HCT116 (cell line): ENCODE data around the gene SEC16B. TPM values are rescaled to one million over a fixed set of nuclear protein-coding genes. Genes with fewer than 3 reads are reported as not detected.

Source experiments
- ATAC-seq: fragments of 200-7000 bp; cut with Tn5 transposase; 2 replicates; pipeline ENCODE4 v1.9.1; 2020; ENCODE audit warnings: mild to moderate bottlenecking, moderate library complexity
- BruUV-seq: library from RNA; stranded (reverse); fragments of 400-500 nt; replicated peaks from 2 replicates; lab custom pipeline; 2021; lab: Mats Ljungman, UMichigan
- CTCF ChIA-PET: fragments of 300-600 bp; sonication (Branson Sonifier 250); formaldehyde crosslinking; loops from one replicate; lab custom pipeline; 2021; ENCODE audit warnings: antibody characterized with exemption; lab: Charles Lee
- POLR2A ChIA-PET: fragments of 300-600, 350-600 bp; sonication (Branson Sonifier 250); formaldehyde crosslinking; loops from one replicate; lab custom pipeline; 2021; ENCODE audit warnings: antibody characterized with exemption; lab: Charles Lee
- RAD21 ChIA-PET, 2 experiments: fragments of 300-600 bp; sonication (Branson Sonifier 250); formaldehyde crosslinking; loops; one replicate each; lab custom pipeline; 2023; ENCODE audit warnings: low total read pairs in 2 of 2; ENCODE audit not compliant: uncharacterized antibody in 2 of 2, unreplicated experiment in 2 of 2, low non-redundant PET in 1 of 2; lab: Charles Lee
- DNase-seq: peaks from one replicate; pipeline ENCODE4 v3.0.0-alpha.2; 2010; ENCODE audit warnings: low read depth, low spot score
- H2AFZ ChIP-seq: fragments of 200-600 bp; shearing (Covaris generic), sonication (generic); 2 replicates; pipeline ENCODE4 v1.6.1; 2017; ENCODE audit warnings: low read depth, mixed run types, mixed read lengths, antibody characterized with exemption, low read length; ENCODE audit not compliant: poor library complexity, severe bottlenecking
- H3K27ac ChIP-seq: 2 replicates; pipeline ENCODE4 v1.5.1; 2012; ENCODE audit warnings: low read depth, low read length
- H3K27me3 ChIP-seq: fragments of 200-600 bp; sonication (generic); 2 replicates; pipeline ENCODE4 v1.6.1; 2016; ENCODE audit warnings: mixed run types, low read length, mixed read lengths; ENCODE audit not compliant: insufficient read depth
- H3K36me3 ChIP-seq, 2 experiments: fragments of 200-500 bp in 1 of 2; fragments of 200-600 bp in 1 of 2; sonication (Bioruptor generic) in 1 of 2; sonication (generic) in 1 of 2; 2 replicates each; pipeline versions ENCODE4 v1.5.1 to v1.6.1; 2014 to 2016; ENCODE audit warnings: low read length in 2 of 2, inconsistent platforms in 1 of 2, mixed read lengths in 1 of 2, mixed run types in 1 of 2; ENCODE audit not compliant: insufficient read depth in 2 of 2, control insufficient read depth in 1 of 2
- H3K4me1 ChIP-seq, 2 experiments: fragments of 200-600 bp in 1 of 2; sonication (generic) in 1 of 2; 2 replicates each; pipeline versions ENCODE4 v1.5.1 to v1.6.1; 2012 to 2017; ENCODE audit warnings: low read length in 2 of 2, inconsistent platforms in 1 of 2, mild to moderate bottlenecking in 1 of 2, mixed read lengths in 1 of 2, mixed run types in 1 of 2, moderate library complexity in 1 of 2; ENCODE audit not compliant: insufficient read depth in 2 of 2, control insufficient read depth in 1 of 2
- H3K4me2 ChIP-seq: fragments of 200-600 bp; sonication (generic); 2 replicates; pipeline ENCODE4 v1.6.1; 2017; ENCODE audit warnings: mixed run types, low read length, mixed read lengths
- H3K4me3 ChIP-seq, 2 experiments: fragments of 200-600 bp in 1 of 2; sonication (generic) in 1 of 2; replicated peaks in 1 of 2; 2 replicates each; pipeline ENCODE4 v1.5.1; 2011 to 2016; ENCODE audit warnings: low read length in 2 of 2, control low read depth in 1 of 2, low read depth in 1 of 2, mild to moderate bottlenecking in 1 of 2, mixed read lengths in 1 of 2, mixed run types in 1 of 2
- H3K79me2 ChIP-seq: fragments of 200-600 bp; sonication (generic); 2 replicates; pipeline ENCODE4 v1.6.1; 2017; ENCODE audit warnings: mild to moderate bottlenecking, mixed run types, low read length, moderate library complexity, mixed read lengths; ENCODE audit not compliant: insufficient read depth
- H3K9ac ChIP-seq: fragments of 200-600 bp; sonication (generic); 2 replicates; pipeline ENCODE4 v1.6.1; 2016; ENCODE audit warnings: low read length, mixed read lengths
- H3K9me2 ChIP-seq: fragments of 200-600 bp; sonication (generic), shearing (Covaris generic); 2 replicates; pipeline ENCODE4 v1.6.1; 2017; ENCODE audit warnings: mixed run types, mild to moderate bottlenecking, moderate library complexity; ENCODE audit not compliant: insufficient read depth
- H3K9me3 ChIP-seq, 2 experiments: fragments of 200-500 bp in 1 of 2; fragments of 200-600 bp in 1 of 2; sonication (Bioruptor generic) in 1 of 2; sonication (generic) in 1 of 2; 2 replicates each; pipeline ENCODE4 v1.6.1; 2014 to 2017; ENCODE audit warnings: low read length in 2 of 2, mixed read lengths in 2 of 2, inconsistent platforms in 1 of 2, low read depth in 1 of 2, mild to moderate bottlenecking in 1 of 2, mixed run types in 1 of 2, moderate library complexity in 1 of 2; ENCODE audit not compliant: control insufficient read depth in 1 of 2, insufficient read depth in 1 of 2
- H4K20me1 ChIP-seq: fragments of 200-600 bp; sonication (generic), shearing (Covaris generic); 2 replicates; pipeline ENCODE4 v1.6.1; 2017; ENCODE audit warnings: mixed run types, mild to moderate bottlenecking, moderate library complexity; ENCODE audit not compliant: insufficient read depth
- CEBPB ChIP-seq: IDR thresholded peaks from 2 replicates; pipeline ENCODE4 v1.6.1; 2012; ENCODE audit warnings: low read depth
- EGR1 ChIP-seq: IDR thresholded peaks from 2 replicates; pipeline ENCODE4 v1.6.1; 2012; ENCODE audit warnings: low read depth
- ELF1 ChIP-seq: IDR thresholded peaks from 2 replicates; pipeline ENCODE4 v1.6.1; 2012; ENCODE audit warnings: low read depth, borderline replicate concordance
- EZH2 ChIP-seq: fragments of 200-600 bp; sonication (generic); IDR thresholded peaks from 2 replicates; pipeline ENCODE4 v1.6.1; 2017; ENCODE audit warnings: antibody characterized with exemption, mixed run types
- EZH2phosphoT487 ChIP-seq: fragments of 200-600 bp; IDR thresholded peaks from 2 replicates; pipeline ENCODE4 v1.6.1; 2018; ENCODE audit warnings: antibody characterized with exemption, borderline replicate concordance
- FOSL1 ChIP-seq: IDR thresholded peaks from 2 replicates; pipeline ENCODE4 v1.6.1; 2012; ENCODE audit warnings: low read depth
- JUND ChIP-seq: IDR thresholded peaks from 2 replicates; pipeline ENCODE4 v1.6.1; 2012
- MAX ChIP-seq: IDR thresholded peaks from 2 replicates; pipeline ENCODE4 v1.6.1; 2012
- POLR2AphosphoS5 ChIP-seq: IDR thresholded peaks from 2 replicates; pipeline ENCODE4 v1.6.1; 2011; ENCODE audit warnings: mild to moderate bottlenecking, low read depth, low read length, moderate library complexity
- RAD21 ChIP-seq: IDR thresholded peaks from 2 replicates; pipeline ENCODE4 v1.6.1; 2012; ENCODE audit warnings: low read depth, mild to moderate bottlenecking
- SP1 ChIP-seq: IDR thresholded peaks from 2 replicates; pipeline ENCODE4 v1.6.1; 2012; ENCODE audit warnings: low read depth
- YY1 ChIP-seq: IDR thresholded peaks from 2 replicates; pipeline ENCODE4 v1.6.1; 2011; ENCODE audit warnings: low read length, low read depth, moderate library complexity, mild to moderate bottlenecking; ENCODE audit not compliant: insufficient replicate concordance; ENCODE audit errors: extremely low read depth
- ZFX ChIP-seq: fragments of 450-650 bp; IDR thresholded peaks from 2 replicates; pipeline ENCODE4 v1.6.1; 2017
- ZNF274 ChIP-seq: fragments of 200-500 bp; sonication (Bioruptor generic); IDR thresholded peaks from 2 replicates; pipeline ENCODE4 v1.6.1; 2014; ENCODE audit warnings: mild to moderate bottlenecking, low read depth, low read length, inconsistent platforms
- intact Hi-C: fragments of 100-400 bp; cut with micrococcal nuclease; formaldehyde crosslinking; loops from 2 replicates; pipeline ENCODE4 v1.10.0; 2022
- total RNA-seq: library from RNA; stranded (reverse); gene quantifications from one replicate; pipeline ENCODE4 v1.2.1, GENCODE V29; 2021; ENCODE audit not compliant: unreplicated experiment
- TF ChIP-seq, protein P1 (sequence below): IDR thresholded peaks from 2 replicates; pipeline ENCODE4 v1.6.1; 2012; ENCODE audit warnings: low read depth
- TF ChIP-seq, protein P2 (sequence below): IDR thresholded peaks from 2 replicates; pipeline ENCODE4 v1.6.1; 2012
- TF ChIP-seq, protein P3 (sequence below): IDR thresholded peaks from 2 replicates; pipeline ENCODE4 v1.6.1; 2011; ENCODE audit warnings: mild to moderate bottlenecking, low read length, moderate library complexity; ENCODE audit not compliant: insufficient replicate concordance; ENCODE audit errors: extremely low read depth
- TF ChIP-seq, protein P4 (sequence below), 3 experiments: fragments of 200-600 bp in 1 of 3; sonication (generic) in 1 of 3; IDR thresholded peaks in 2 of 3; conservative IDR thresholded peaks in 1 of 3; 2 replicates each; pipeline ENCODE4 v1.5.1; 2012 to 2017; ENCODE audit warnings: low read depth in 2 of 3, low read length in 2 of 3, antibody characterized with exemption in 1 of 3, borderline replicate concordance in 1 of 3, control low read depth in 1 of 3, mild to moderate bottlenecking in 1 of 3, mixed read lengths in 1 of 3, mixed run types in 1 of 3, moderate library complexity in 1 of 3; ENCODE audit not compliant: insufficient read depth in 1 of 3

Gene SEC16B
- total RNA-seq, 1 experiment from 2014 or later = 1.2 TPM

- TF ChIP-seq ELF1 (no peak), ZNF274 (no peak), RAD21 (no peak), EGR1 (no peak)
- TF ChIP-seq, protein P1, sequence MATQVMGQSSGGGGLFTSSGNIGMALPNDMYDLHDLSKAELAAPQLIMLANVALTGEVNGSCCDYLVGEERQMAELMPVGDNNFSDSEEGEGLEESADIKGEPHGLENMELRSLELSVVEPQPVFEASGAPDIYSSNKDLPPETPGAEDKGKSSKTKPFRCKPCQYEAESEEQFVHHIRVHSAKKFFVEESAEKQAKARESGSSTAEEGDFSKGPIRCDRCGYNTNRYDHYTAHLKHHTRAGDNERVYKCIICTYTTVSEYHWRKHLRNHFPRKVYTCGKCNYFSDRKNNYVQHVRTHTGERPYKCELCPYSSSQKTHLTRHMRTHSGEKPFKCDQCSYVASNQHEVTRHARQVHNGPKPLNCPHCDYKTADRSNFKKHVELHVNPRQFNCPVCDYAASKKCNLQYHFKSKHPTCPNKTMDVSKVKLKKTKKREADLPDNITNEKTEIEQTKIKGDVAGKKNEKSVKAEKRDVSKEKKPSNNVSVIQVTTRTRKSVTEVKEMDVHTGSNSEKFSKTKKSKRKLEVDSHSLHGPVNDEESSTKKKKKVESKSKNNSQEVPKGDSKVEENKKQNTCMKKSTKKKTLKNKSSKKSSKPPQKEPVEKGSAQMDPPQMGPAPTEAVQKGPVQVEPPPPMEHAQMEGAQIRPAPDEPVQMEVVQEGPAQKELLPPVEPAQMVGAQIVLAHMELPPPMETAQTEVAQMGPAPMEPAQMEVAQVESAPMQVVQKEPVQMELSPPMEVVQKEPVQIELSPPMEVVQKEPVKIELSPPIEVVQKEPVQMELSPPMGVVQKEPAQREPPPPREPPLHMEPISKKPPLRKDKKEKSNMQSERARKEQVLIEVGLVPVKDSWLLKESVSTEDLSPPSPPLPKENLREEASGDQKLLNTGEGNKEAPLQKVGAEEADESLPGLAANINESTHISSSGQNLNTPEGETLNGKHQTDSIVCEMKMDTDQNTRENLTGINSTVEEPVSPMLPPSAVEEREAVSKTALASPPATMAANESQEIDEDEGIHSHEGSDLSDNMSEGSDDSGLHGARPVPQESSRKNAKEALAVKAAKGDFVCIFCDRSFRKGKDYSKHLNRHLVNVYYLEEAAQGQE = no peak
- TF ChIP-seq, protein P2, sequence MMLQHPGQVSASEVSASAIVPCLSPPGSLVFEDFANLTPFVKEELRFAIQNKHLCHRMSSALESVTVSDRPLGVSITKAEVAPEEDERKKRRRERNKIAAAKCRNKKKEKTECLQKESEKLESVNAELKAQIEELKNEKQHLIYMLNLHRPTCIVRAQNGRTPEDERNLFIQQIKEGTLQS = no peak
Observed at GRCh38 chr1:177920091-177920490, 49.8 kb downstream of the SEC16B start (continued).

GRCh38 chr1:177915641-177916040 lies 54.2 kb downstream of the SEC16B start:
- Histone ChIP-seq H3K27me3 (peaks cover 22% of the 10 kb centered on the region), H3K9me2 (no peaks in the 10 kb centered on the region), H3K9ac (no peak overlapping the region), H4K20me1 (no peaks in the 10 kb centered on the region), H3K4me3 (no peak overlapping the region), H3K36me3 (no peaks in the 10 kb centered on the region), H3K4me2 (no peak overlapping the region), H3K9me3 (no peaks in the 10 kb centered on the region), H3K4me1 (peaks cover 0 to 10% of the 10 kb centered on the region in 2 experiments; a peak in 2 of 4 replicates), H3K79me2 (no peaks in the 10 kb centered on the region), H3K27ac (no peak overlapping the region), H2AFZ (no peak overlapping the region)
- ChIA-PET RAD21 (no interaction called here), CTCF (no interaction called here), POLR2A (no interaction called here)
- DNase-seq = no peak
- no peak for ATAC-seq
- no TSS peak for BruUV-seq
- intact Hi-C loops = no loop called here
- TF ChIP-seq RAD21 (no peak), CEBPB (no peak), ELF1 (no peak), POLR2AphosphoS5 (no peak), SP1 (no peak), EGR1 (no peak), EZH2phosphoT487 (no peak), YY1 (no peak), ZNF274 (no peak), FOSL1 (no peak), MAX (no peak), ZFX (no peak), EZH2 (no peak), JUND (no peak)
- TF ChIP-seq, protein P3, sequence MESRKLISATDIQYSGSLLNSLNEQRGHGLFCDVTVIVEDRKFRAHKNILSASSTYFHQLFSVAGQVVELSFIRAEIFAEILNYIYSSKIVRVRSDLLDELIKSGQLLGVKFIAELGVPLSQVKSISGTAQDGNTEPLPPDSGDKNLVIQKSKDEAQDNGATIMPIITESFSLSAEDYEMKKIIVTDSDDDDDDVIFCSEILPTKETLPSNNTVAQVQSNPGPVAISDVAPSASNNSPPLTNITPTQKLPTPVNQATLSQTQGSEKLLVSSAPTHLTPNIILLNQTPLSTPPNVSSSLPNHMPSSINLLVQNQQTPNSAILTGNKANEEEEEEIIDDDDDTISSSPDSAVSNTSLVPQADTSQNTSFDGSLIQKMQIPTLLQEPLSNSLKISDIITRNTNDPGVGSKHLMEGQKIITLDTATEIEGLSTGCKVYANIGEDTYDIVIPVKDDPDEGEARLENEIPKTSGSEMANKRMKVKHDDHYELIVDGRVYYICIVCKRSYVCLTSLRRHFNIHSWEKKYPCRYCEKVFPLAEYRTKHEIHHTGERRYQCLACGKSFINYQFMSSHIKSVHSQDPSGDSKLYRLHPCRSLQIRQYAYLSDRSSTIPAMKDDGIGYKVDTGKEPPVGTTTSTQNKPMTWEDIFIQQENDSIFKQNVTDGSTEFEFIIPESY = no peak
- TF ChIP-seq, protein P2 = no peak
- TF ChIP-seq, protein P4, sequence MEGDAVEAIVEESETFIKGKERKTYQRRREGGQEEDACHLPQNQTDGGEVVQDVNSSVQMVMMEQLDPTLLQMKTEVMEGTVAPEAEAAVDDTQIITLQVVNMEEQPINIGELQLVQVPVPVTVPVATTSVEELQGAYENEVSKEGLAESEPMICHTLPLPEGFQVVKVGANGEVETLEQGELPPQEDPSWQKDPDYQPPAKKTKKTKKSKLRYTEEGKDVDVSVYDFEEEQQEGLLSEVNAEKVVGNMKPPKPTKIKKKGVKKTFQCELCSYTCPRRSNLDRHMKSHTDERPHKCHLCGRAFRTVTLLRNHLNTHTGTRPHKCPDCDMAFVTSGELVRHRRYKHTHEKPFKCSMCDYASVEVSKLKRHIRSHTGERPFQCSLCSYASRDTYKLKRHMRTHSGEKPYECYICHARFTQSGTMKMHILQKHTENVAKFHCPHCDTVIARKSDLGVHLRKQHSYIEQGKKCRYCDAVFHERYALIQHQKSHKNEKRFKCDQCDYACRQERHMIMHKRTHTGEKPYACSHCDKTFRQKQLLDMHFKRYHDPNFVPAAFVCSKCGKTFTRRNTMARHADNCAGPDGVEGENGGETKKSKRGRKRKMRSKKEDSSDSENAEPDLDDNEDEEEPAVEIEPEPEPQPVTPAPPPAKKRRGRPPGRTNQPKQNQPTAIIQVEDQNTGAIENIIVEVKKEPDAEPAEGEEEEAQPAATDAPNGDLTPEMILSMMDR (IDR thresholded peaks at IDR 0.05 in 2 of 3, conservative IDR thresholded peaks at IDR 0.05 in 1 of 3; ENCODE audit: borderline replicate concordance in 1 of 3, insufficient read depth in 1 of 3, low read depth in 2 of 3, low read length in 2 of 3) = no peak
